Fibroblast of pulmonary artery (primary cell): ENCODE results near the gene SLC9A6.
A peak's percentile ranks its signal among the peaks of the same experiment; 100 is the strongest.

Experiments
- DNase-seq: peaks from one replicate; pipeline ENCODE4 v3.0.0-alpha.2; 2010; ENCODE audit warnings: low read depth
- H3K4me3 ChIP-seq: replicated peaks from 2 replicates; pipeline ENCODE4 v1.5.1; 2011; ENCODE audit warnings: low read depth, mild to moderate bottlenecking, control low read depth, low read length, moderate library complexity
- CTCF ChIP-seq: IDR thresholded peaks from 2 replicates; pipeline ENCODE4 v1.5.1; 2011; ENCODE audit warnings: mild to moderate bottlenecking, control low read depth, low read length, inconsistent platforms; ENCODE audit errors: missing control alignments

Gene SLC9A6

GRCh38 chrX:136057567-136057966 is 72.3 kb downstream of the SLC9A6 start:
- no peak for DNase-seq
- no peak for TF ChIP-seq CTCF
- H3K4me3 ChIP-seq: no peak overlapping the region

- no peak overlapping the region for H3K4me3 ChIP-seq
- no peak for TF ChIP-seq CTCF
- DNase-seq: no peak
These were observed 74.1 kb downstream of the SLC9A6 start for GRCh38 chrX:136059350-136059749.

- DNase-seq: no peak
- H3K4me3 ChIP-seq: no peak overlapping the region
- TF ChIP-seq CTCF: no peak
These were observed 76.1 kb downstream of the SLC9A6 start for GRCh38 chrX:136061286-136061685.

- no peak for TF ChIP-seq CTCF
- no peak for DNase-seq
- H3K4me3 ChIP-seq: no peak overlapping the region
These were observed 76.5 kb downstream of the SLC9A6 start for GRCh38 chrX:136061696-136062095.

- DNase-seq: peak; percentile 72
- no peak overlapping the region for H3K4me3 ChIP-seq
- TF ChIP-seq CTCF: no peak
These were observed 78.3 kb downstream of the SLC9A6 start for GRCh38 chrX:136063340-136064079.

GRCh38 chrX:136064661-136065043 is 79.4 kb downstream of the SLC9A6 start:
- no peak for DNase-seq
- no peak for TF ChIP-seq CTCF
- no peak overlapping the region for H3K4me3 ChIP-seq
